Superior temporal gyrus (tissue), 1 donor: Measurements from ENCODE around the gene SMC1A.
"Not testable (repeated sequence)": the region's sequence is repeated elsewhere in the genome, so short reads cannot be mapped to it uniquely, and the experiment has no call there.

Source experiments
- DNase-seq: peaks from one replicate; pipeline ENCODE4 v3.0.0-alpha.2; 2016; ENCODE audit errors: extremely low spot score

Gene SMC1A

GRCh38 chrX:53422861-53423306 is 430 bp upstream of the SMC1A start, which contains the start of gene RIBC1:
RIBC1 (plus strand) TSS chrX:53422873; CDS start chrX:53426277, 3,404 bp downstream.
- DNase-seq: no peak

- no peak for DNase-seq
These were observed 725 bp downstream of the SMC1A start for GRCh38 chrX:53421772-53422085.

- no peak for DNase-seq
These were observed 1.3 kb downstream of the SMC1A start for GRCh38 chrX:53421125-53421524.

- DNase-seq: not testable (repeated sequence)
These were observed 2.1 kb downstream of the SMC1A start for GRCh38 chrX:53420351-53420750.

- DNase-seq: no peak
These were observed 10.0 kb downstream of the SMC1A start for GRCh38 chrX:53412446-53412845.

GRCh38 chrX:53403535-53403934 is 18.9 kb downstream of the SMC1A start:
- DNase-seq: no peak

- no peak for DNase-seq
These were observed 24.2 kb downstream of the SMC1A start for GRCh38 chrX:53398216-53398615.

GRCh38 chrX:53395605-53396298 is 26.7 kb downstream of the SMC1A start:
- no peak for DNase-seq

- no peak for DNase-seq
These were observed 38.9 kb downstream of the SMC1A start for GRCh38 chrX:53383376-53384076.

GRCh38 chrX:53379747-53380146 is 42.7 kb downstream of the SMC1A start:
- DNase-seq: no peak

- DNase-seq: no peak
These were observed 43.3 kb downstream of the SMC1A start for GRCh38 chrX:53379008-53379710.

- DNase-seq: no peak
These were observed 45.0 kb downstream of the SMC1A start for GRCh38 chrX:53377464-53377863.

- DNase-seq: no peak
These were observed 45.6 kb downstream of the SMC1A start for GRCh38 chrX:53376888-53377287.

GRCh38 chrX:53374923-53375322 is 47.5 kb downstream of the SMC1A start:
- no peak for DNase-seq

GRCh38 chrX:53374222-53374820 is 48.1 kb downstream of the SMC1A start:
- DNase-seq: peak; percentile 9

- DNase-seq: no peak
These were observed 49.1 kb downstream of the SMC1A start for GRCh38 chrX:53373307-53373706.

- not testable (repeated sequence) for DNase-seq
These were observed 56.0 kb downstream of the SMC1A start for GRCh38 chrX:53366454-53366853.

- DNase-seq: no peak
These were observed 60.0 kb downstream of the SMC1A start for GRCh38 chrX:53362449-53362848.

- peak; percentile 28 for DNase-seq
These were observed 64.5 kb downstream of the SMC1A start for GRCh38 chrX:53357799-53358530.

GRCh38 chrX:53356186-53356585 is 66.3 kb downstream of the SMC1A start:
- no peak for DNase-seq

- DNase-seq: no peak
These were observed 67.8 kb downstream of the SMC1A start for GRCh38 chrX:53354669-53355068.

GRCh38 chrX:53347948-53348347 is 74.5 kb downstream of the SMC1A start:
- no peak for DNase-seq
